Subcutaneous adipose tissue (tissue), 4 donors: ENCODE data around the gene SLC12A8. TPM values are rescaled to one million over a fixed set of nuclear protein-coding genes. Genes with fewer than 3 reads are reported as not detected.

ENCODE experiments used
- CTCF ChIP-seq: fragments of 450-650 bp; IDR thresholded peaks from one replicate; pipeline ENCODE4 v1.5.1; 2016; ENCODE audit warnings: low read depth, mild to moderate bottlenecking, control low read depth, antibody characterized with exemption, moderate library complexity
- small RNA-seq: library from RNA; depleted of rRNA; stranded (forward); fragments of <200 nt; gene quantifications from one replicate; pipeline ENCODE3, GENCODE V24; 2016
- total RNA-seq, 4 donors: library from RNA; depleted of rRNA; stranded (reverse); fragments of >200 nt; gene quantifications; one replicate each; pipeline ENCODE4 v1.1.0, GENCODE V29; 2016

SLC12A8 gene
- total RNA-seq, 4 donors from 2014 or later: 0.66 to 1.0 TPM; not detected in 2

GRCh38 chr3:125039131-125040100, 173.1 kb downstream of the SLC12A8 start:
- TF ChIP-seq CTCF: no peak

- TF ChIP-seq CTCF: no peak
Measured at GRCh38 chr3:125037498-125038150, 174.9 kb downstream of the SLC12A8 start.

GRCh38 chr3:125035217-125035616, 177.3 kb downstream of the SLC12A8 start:
- TF ChIP-seq CTCF: no peak

GRCh38 chr3:125033616-125034015, 178.9 kb downstream of the SLC12A8 start:
- TF ChIP-seq CTCF: no peak

- TF ChIP-seq CTCF: no peak
Measured at GRCh38 chr3:125033135-125033534, 179.4 kb downstream of the SLC12A8 start.

- TF ChIP-seq CTCF: no peak
Measured at GRCh38 chr3:125032683-125033082, 179.9 kb downstream of the SLC12A8 start.

Small RNAs within 50 kb of the gene (small RNA-seq; reads per million reads assigned to genes)
- not detected for gene MIR5092
- gene RNA5SP137: not detected
- gene RNU6-230P: not detected

Other genes with a start within 250 kb of the SLC12A8 start
- gene HEG1, start 156.8 kb downstream of the SLC12A8 start, total RNA-seq: 10 to 100 TPM; 26.7 to 72.5 (median 36.2) TPM
- gene ZNF148, start 162.6 kb upstream of the SLC12A8 start, total RNA-seq: 10 to 100 TPM; 22.6 to 38.2 (median 28.6) TPM